ENCODE data around the gene CUX1.
"Not testable (repeated sequence)": the region's sequence is repeated elsewhere in the genome, so short reads cannot be mapped to it uniquely, and the experiment has no call there.

The CUX1 gene

GRCh38 chr7:101856473-101857357 lies 39.3 kb downstream of the CUX1 start:
- DNase-seq: peak; percentile 88

DNA sequence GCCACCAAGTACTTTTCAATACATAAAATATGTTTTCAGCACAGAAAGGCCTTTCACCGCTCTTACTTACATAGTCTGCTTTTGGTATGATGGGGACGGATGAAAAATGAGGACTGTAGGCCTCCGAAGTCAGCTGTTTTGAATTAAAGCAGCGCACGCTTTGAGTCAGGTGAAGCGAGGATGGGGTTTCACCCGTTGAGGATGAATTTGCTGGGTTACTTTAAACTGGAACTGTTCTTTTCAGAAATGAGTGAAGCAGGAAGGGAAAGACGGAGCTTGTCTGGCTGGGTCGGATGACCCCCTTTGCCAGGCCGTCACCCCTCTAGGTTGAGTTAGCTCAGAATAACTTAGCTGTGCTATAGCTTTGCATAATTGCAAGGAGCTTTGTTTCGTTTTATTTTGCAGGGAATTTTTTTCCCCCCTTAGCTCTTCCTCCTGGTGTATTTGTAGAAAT lies 40.0 kb downstream of the CUX1 start:
- no peak for DNase-seq

GRCh38 chr7:101858437-101859385 lies 41.3 kb downstream of the CUX1 start:
- DNase-seq: no peak

GRCh38 chr7:101859411-101860106 lies 42.1 kb downstream of the CUX1 start:
- DNase-seq: no peak

DNA sequence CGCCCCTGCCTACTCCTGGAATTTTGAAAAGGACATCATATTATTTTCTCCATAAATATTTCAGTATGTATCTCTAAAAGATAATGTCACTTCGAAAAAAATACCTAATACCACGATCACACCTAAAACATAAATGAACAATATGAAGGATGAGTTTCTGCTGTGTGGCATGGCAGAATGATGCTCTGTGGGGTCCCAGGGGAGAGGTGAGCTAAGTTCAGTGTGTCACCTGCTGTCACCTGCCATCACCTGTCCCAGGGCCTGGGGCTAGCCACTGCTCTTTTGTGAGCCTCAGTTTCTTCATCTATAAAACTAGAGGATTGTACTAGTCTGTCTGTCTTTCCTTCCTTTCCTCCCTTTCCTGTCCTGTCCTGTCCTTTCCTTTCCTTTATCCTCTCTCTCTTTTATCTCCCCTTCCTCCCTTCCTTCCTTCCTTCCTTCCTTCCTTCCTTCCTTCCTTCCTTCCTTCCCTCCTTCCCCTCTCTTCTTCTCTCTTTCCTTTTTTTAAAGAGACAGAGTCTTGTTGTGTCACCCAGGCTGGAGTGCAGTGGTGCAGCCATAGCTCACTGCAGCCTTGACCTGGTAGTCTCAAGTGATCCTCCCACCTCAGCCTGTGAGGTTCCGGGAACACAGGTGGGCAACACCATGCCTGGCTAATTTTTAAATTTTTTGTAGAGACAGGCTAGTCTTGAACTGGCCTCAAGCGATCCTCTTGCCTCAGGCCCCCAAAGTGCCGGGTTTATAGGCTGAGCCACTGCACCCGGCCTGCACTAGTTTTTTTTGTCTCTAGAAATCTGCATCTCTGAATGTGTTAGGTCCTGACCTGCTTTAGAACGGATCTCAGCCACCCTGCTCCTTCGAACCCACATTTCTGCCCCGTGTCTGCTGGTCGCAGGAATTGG lies 43.1 kb downstream of the CUX1 start:
- no peak for DNase-seq

DNA sequence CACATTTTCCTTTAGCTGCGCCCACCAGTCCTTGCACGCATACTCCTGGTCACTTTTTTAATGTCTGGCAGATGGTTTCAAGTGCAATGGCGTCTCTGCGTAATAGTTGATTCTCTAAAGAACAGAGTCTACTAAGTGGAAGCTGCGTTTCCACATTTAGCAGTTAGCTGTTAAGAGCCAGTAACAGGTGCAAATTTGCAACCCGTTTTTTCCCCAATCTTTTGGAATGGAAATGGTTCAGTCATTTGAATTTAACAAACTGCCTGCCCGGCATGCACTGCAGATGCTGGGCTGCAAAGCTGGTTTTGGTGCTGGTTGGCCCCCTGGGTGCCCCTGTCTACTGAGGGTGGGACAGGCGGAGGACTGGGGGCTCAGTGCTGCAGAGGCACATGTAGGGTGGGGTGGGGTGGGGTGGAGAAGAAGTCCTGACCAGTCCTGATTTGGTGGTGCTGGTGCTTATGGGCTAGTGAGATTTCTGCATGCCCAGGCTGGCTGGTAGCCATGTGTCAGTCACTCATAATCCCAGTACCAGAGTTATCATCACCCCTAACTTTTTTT lies 43.9 kb downstream of the CUX1 start:
- DNase-seq: no peak

- no peak for DNase-seq
Measured at GRCh38 chr7:101862280-101863220, 45.1 kb downstream of the CUX1 start.

DNA sequence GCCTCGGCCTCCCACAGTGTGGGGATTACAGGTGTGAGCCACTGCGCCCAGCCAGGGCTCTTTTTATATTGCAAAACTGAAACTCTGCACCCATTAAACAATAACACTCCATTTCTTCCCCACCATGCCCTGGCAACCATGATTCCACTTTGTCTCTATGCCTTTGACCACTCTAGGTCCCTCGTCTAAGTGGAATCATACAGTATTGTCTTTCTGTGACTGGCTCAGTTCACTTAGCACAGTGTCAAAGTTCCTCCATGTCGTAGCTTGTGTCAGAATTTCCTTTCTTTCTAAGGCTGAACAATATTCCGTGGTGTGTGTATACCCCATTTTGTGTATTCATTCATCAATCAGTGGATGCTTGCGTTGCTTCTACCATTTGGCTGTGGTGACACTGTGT lies 46.2 kb downstream of the CUX1 start:
- DNase-seq: no peak

GRCh38 chr7:101864039-101864438 lies 46.6 kb downstream of the CUX1 start:
- DNase-seq: no peak

DNA sequence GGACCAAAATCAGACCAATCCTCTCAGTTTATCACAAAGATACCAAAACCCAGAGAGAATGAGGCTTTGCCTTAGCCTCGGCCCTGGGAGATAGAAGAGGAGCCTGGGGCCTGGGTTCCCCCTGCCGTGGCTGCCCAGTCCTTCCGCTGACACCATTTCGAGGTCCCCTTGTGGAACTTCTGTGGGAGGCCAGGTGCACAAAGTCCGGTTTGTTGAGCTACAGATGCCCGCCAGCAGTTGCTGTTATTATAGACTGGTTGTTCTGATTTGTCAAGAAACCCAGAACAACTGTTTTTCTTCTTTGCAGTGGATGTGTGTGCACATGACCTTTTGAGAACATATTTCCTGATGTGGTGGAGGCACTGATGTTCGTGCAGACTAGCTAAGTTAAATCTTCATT lies 47.6 kb downstream of the CUX1 start:
- no peak for DNase-seq

GRCh38 chr7:101865455-101865854 lies 48.0 kb downstream of the CUX1 start:
- no peak for DNase-seq

DNA sequence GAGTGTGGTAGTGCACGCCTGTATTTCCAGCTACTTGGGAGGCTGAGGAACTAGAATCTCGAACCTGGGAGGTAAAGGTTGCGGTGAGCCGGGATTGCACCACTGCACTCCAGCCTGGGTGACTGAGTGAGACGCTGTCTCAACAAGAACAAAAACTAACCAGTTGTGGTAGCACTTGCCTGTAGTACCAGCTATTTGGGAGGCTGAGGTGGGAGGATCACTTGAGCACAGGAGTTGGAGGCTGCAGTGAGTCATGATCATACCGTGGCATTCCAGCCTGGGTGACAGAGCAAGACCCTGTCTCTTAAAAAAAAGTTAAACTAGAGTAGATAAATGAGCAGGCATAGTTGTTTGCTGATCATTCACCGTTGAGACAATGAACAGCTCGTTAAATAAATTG lies 48.9 kb downstream of the CUX1 start:
- DNase-seq: no peak

GRCh38 chr7:101867265-101867664 lies 49.8 kb downstream of the CUX1 start:
- DNase-seq: no peak

DNA sequence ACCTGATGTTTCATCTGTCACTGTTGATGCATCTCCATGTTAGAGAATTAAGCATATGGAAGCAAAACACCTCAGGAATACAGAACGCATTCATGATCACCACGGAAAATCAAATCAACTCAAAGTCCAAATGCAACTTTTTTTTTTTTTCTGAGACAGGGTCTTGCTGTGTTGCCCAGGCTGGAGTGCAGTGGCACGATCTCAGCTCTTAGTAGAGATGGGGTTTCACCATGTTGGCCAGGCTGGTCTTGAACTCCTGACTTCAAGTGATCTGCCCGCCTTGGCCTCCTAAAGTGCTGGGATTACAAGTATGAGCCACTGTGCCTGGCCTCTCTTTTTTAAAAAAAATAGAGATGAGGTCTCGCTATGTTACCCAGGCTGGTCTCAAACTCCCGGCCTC lies 50.3 kb downstream of the CUX1 start:
- not testable (repeated sequence) for DNase-seq

GRCh38 chr7:101868191-101868950 lies 50.9 kb downstream of the CUX1 start:
- DNase-seq: no peak

- no peak for DNase-seq
Measured at GRCh38 chr7:101869026-101869900, 51.8 kb downstream of the CUX1 start.

DNA sequence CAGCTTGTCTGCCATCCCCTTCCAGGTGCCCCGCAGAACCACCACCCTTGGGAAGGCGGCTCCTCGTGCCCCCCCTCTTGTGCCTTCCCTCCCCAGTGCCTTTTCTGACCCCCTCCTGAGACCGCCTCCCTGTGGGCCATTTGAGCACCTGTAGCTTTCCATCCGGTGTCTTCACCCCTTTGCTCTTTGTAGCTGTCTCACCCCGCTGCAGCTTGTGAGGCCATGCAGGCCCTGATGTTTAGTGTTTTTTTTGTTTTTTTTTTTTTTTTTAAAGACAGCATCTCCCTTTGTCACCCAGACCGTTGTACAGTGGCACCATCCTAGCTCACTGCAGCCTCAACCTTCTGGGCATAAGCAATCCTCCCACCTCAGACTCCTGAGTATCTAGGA lies 52.5 kb downstream of the CUX1 start:
- DNase-seq: no peak

GRCh38 chr7:101870361-101871062 lies 53.1 kb downstream of the CUX1 start:
- DNase-seq: no peak
